SU-DHL-6 (cell line): ENCODE results near the gene PLEKHG3.

Experiments used
- H2AFZ ChIP-seq: fragments of 200-600 bp; sonication (generic); 2 replicates; pipeline ENCODE4 v1.6.1; 2014; ENCODE audit warnings: low read depth, mild to moderate bottlenecking, moderate library complexity, mixed read lengths, antibody characterized with exemption, low read length; ENCODE audit not compliant: severe bottlenecking
- H3F3A ChIP-seq: fragments of 200-600 bp; shearing (Covaris generic); 2 replicates; pipeline ENCODE4 v1.6.0; 2016; ENCODE audit warnings: antibody characterized with exemption, mild to moderate bottlenecking; ENCODE audit not compliant: insufficient read depth
- H3K27ac ChIP-seq: fragments of 200-600 bp; sonication (generic); 2 replicates; pipeline ENCODE4 v1.5.1; 2016; ENCODE audit warnings: low read depth, mild to moderate bottlenecking, low read length, moderate library complexity, mixed read lengths
- H3K27me3 ChIP-seq: fragments of 200-600 bp; sonication (generic), shearing (Covaris generic); 2 replicates; pipeline ENCODE4 v1.6.0; 2014; ENCODE audit warnings: mild to moderate bottlenecking, low read length
- H3K36me3 ChIP-seq: fragments of 200-600 bp; sonication (generic); 2 replicates; pipeline ENCODE4 v1.6.1; 2014; ENCODE audit warnings: mild to moderate bottlenecking, low read length, mixed read lengths
- H3K4me2 ChIP-seq: fragments of 300-600, 200-600 bp; shearing (Covaris generic), sonication (generic); 2 replicates; pipeline ENCODE4 v1.6.0; 2014; ENCODE audit warnings: low read length, low read depth, mild to moderate bottlenecking; ENCODE audit not compliant: poor library complexity, severe bottlenecking
- H3K4me3 ChIP-seq: fragments of 200-600 bp; sonication (generic); 2 replicates; pipeline ENCODE4 v1.5.1; 2014; ENCODE audit warnings: antibody characterized with exemption, low read length, mild to moderate bottlenecking, mixed read lengths; ENCODE audit not compliant: insufficient read depth, poor library complexity, severe bottlenecking
- H3K79me2 ChIP-seq: fragments of 200-600 bp; sonication (generic); 2 replicates; pipeline ENCODE4 v1.6.1; 2014; ENCODE audit warnings: mild to moderate bottlenecking, low read length, moderate library complexity; ENCODE audit not compliant: insufficient read depth
- H3K9ac ChIP-seq: fragments of 200-600 bp; sonication (generic); 2 replicates; pipeline ENCODE4 v1.7.0; 2014; ENCODE audit warnings: mild to moderate bottlenecking, low read length
- H3K9me2 ChIP-seq: fragments of 200-600 bp; sonication (generic); replicated peaks from 2 replicates; pipeline ENCODE4 v1.6.1; 2014; ENCODE audit warnings: low read length; ENCODE audit not compliant: insufficient read depth
- H3K9me3 ChIP-seq: fragments of 200-600 bp; sonication (generic); 2 replicates; pipeline ENCODE4 v1.6.1; 2014; ENCODE audit warnings: low read length, mixed read lengths; ENCODE audit not compliant: insufficient read depth
- H4K20me1 ChIP-seq: fragments of 200-600 bp; sonication (generic); 2 replicates; pipeline ENCODE4 v1.6.1; 2014; ENCODE audit warnings: low read depth, mild to moderate bottlenecking, antibody characterized with exemption, low read length, moderate library complexity, mixed read lengths
- EZH2phosphoT487 ChIP-seq: fragments of 200-600 bp; sonication (generic), shearing (Covaris generic); conservative IDR thresholded peaks from 2 replicates; pipeline ENCODE4 v1.6.1; 2018; ENCODE audit warnings: mild to moderate bottlenecking, antibody characterized with exemption, low read length, moderate library complexity, mixed read lengths
- TF ChIP-seq, protein P1 (sequence below): fragments of 200-600 bp; sonication (generic); IDR thresholded peaks from one replicate; pipeline ENCODE4 v1.5.1; 2017; ENCODE audit warnings: antibody characterized with exemption, mild to moderate bottlenecking, low read length, moderate library complexity; ENCODE audit not compliant: insufficient read depth, poor library complexity, severe bottlenecking

PLEKHG3 gene

DNA sequence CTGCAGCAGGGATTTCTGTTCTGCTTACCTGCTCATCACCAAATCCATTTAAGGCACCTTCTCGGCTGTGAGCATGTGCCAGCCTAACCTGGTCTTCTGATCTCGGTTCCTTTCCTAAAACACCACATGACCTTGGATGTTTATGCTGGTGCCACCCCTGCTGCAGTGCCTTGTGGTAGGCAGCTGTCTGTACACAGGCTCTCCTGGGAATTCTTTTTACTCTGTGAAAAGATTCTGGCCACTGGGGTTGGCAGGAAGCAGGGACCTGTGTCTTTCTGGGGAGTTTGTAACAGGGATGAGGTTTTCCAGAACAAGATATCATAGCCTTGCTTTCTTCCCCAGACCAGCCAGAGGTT, 10.4 kb upstream of the PLEKHG3 start:
- no peak overlapping the region for H3K9ac ChIP-seq
- no peak overlapping the region for H3K4me2 ChIP-seq
- no peak overlapping the region for H2AFZ ChIP-seq
- H4K20me1 ChIP-seq: no peaks in the 10 kb centered on the region
- no peaks in the 10 kb centered on the region for H3K36me3 ChIP-seq
- no peaks in the 10 kb centered on the region for H3K79me2 ChIP-seq
- no peaks in the 10 kb centered on the region for H3F3A ChIP-seq
- no peak overlapping the region for H3K4me3 ChIP-seq
- no peak overlapping the region for H3K27ac ChIP-seq
- H3K9me2 ChIP-seq: no peaks in the 10 kb centered on the region
- no peaks in the 10 kb centered on the region for H3K9me3 ChIP-seq
- H3K27me3 ChIP-seq: no peaks in the 10 kb centered on the region
- TF ChIP-seq, protein P1, sequence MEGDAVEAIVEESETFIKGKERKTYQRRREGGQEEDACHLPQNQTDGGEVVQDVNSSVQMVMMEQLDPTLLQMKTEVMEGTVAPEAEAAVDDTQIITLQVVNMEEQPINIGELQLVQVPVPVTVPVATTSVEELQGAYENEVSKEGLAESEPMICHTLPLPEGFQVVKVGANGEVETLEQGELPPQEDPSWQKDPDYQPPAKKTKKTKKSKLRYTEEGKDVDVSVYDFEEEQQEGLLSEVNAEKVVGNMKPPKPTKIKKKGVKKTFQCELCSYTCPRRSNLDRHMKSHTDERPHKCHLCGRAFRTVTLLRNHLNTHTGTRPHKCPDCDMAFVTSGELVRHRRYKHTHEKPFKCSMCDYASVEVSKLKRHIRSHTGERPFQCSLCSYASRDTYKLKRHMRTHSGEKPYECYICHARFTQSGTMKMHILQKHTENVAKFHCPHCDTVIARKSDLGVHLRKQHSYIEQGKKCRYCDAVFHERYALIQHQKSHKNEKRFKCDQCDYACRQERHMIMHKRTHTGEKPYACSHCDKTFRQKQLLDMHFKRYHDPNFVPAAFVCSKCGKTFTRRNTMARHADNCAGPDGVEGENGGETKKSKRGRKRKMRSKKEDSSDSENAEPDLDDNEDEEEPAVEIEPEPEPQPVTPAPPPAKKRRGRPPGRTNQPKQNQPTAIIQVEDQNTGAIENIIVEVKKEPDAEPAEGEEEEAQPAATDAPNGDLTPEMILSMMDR: no peak
- no peak for TF ChIP-seq EZH2phosphoT487

DNA sequence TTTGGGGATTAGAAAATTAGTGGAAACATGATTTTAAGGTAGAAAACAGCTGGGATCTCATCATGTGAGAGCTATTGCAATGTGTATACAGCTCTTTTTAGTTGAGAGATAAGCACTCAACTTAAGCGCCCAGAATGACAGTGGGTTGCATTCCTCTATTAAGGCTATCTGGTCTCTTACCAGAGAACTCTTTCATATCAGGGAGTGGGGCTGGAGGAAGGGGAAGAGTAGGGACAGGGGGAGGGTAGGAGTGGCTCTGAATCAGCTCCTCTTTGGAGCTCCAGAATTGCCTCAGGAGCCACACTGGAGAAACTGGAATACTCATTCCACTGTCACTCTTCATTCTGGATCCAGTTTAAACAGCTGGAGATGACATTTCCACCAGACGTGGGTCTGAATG, 9.2 kb upstream of the PLEKHG3 start:
- no peak for TF ChIP-seq EZH2phosphoT487
- TF ChIP-seq, protein P1: no peak
- Histone ChIP-seq H3K9me2 (no peaks in the 10 kb centered on the region), H3F3A (no peaks in the 10 kb centered on the region), H3K27ac (no peak overlapping the region), H4K20me1 (no peaks in the 10 kb centered on the region), H2AFZ (no peak overlapping the region), H3K4me3 (no peak overlapping the region), H3K4me2 (no peak overlapping the region), H3K27me3 (no peaks in the 10 kb centered on the region), H3K79me2 (no peaks in the 10 kb centered on the region), H3K36me3 (no peaks in the 10 kb centered on the region), H3K9ac (no peak overlapping the region), H3K9me3 (no peaks in the 10 kb centered on the region)

- no peak overlapping the region for H3K27ac ChIP-seq
- H3K27me3 ChIP-seq: no peaks in the 10 kb centered on the region
- H3K79me2 ChIP-seq: no peaks in the 10 kb centered on the region
- no peaks in the 10 kb centered on the region for H4K20me1 ChIP-seq
- H3K4me2 ChIP-seq: no peak overlapping the region
- no peak overlapping the region for H3K9ac ChIP-seq
- no peaks in the 10 kb centered on the region for H3K9me3 ChIP-seq
- H2AFZ ChIP-seq: no peak overlapping the region
- H3F3A ChIP-seq: no peaks in the 10 kb centered on the region
- no peaks in the 10 kb centered on the region for H3K36me3 ChIP-seq
- H3K4me3 ChIP-seq: no peak overlapping the region
- no peak for TF ChIP-seq EZH2phosphoT487
- TF ChIP-seq, protein P1: no peak
- H3K9me2 ChIP-seq: no peaks in the 10 kb centered on the region
Measured at GRCh38 chr14:64696355-64696857, 7.8 kb upstream of the PLEKHG3 start.
